Esophagus squamous epithelium (tissue), 4 donors: Measurements from ENCODE around the gene GNAL.

ENCODE experiments used
- CTCF ChIP-seq, 6 experiments: fragments of 450-650 bp in 4 of 6; fragments of 200-600 bp in 2 of 6; sonication (generic) in 2 of 6; IDR thresholded peaks; one replicate each; pipeline ENCODE4 v1.5.1; 2016 to 2019; ENCODE audit warnings: antibody characterized with exemption in 6 of 6, mild to moderate bottlenecking in 4 of 6, moderate library complexity in 4 of 6
- POLR2A ChIP-seq, 4 donors: fragments of 450-650 bp; IDR thresholded peaks; one replicate each; pipeline ENCODE4 v1.6.1; 2017; ENCODE audit warnings: antibody characterized with exemption in 4 of 4, mild to moderate bottlenecking in 4 of 4, moderate library complexity in 3 of 4

- TF ChIP-seq CTCF (IDR thresholded peaks at IDR 0.05) (no peak), POLR2A (IDR thresholded peaks at IDR 0.05) (no peak)
Measured at GRCh38 chr18:11713756-11714155, 24.7 kb downstream of the GNAL start.
